Type B pancreatic cell (in vitro differentiated cells): ENCODE measurements around the gene MRPS9. TPM values are rescaled to one million over a fixed set of nuclear protein-coding genes. Genes with fewer than 3 reads are reported as not detected.
A peak's percentile ranks its signal among the peaks of the same experiment; 100 is the strongest.

Experiments used
- DNase-seq: peaks from one replicate; pipeline ENCODE4 v3.0.0; 2021; ENCODE audit warnings: mixed read lengths; ENCODE audit not compliant: unreplicated experiment; ENCODE audit errors: extremely low spot score
- H3K27ac Mint-ChIP-seq: 2 replicates; pipeline ENCODE4 v1.8.0; 2021; ENCODE audit warnings: mild to moderate bottlenecking, mixed read lengths
- H3K27me3 Mint-ChIP-seq: 2 replicates; pipeline ENCODE4 v1.8.0; 2021; ENCODE audit warnings: mixed read lengths
- H3K36me3 Mint-ChIP-seq: 2 replicates; pipeline ENCODE4 v1.8.0; 2021; ENCODE audit warnings: mixed read lengths
- H3K4me1 Mint-ChIP-seq: one replicate; pipeline ENCODE4 v1.8.0; 2021; ENCODE audit warnings: mixed read lengths; ENCODE audit not compliant: unreplicated experiment
- H3K4me3 Mint-ChIP-seq: 2 replicates; pipeline ENCODE4 v1.8.0; 2021; ENCODE audit warnings: mild to moderate bottlenecking, mixed read lengths
- H3K9me3 Mint-ChIP-seq: 2 replicates; pipeline ENCODE4 v1.8.0; 2021; ENCODE audit warnings: mixed read lengths
- total RNA-seq: library from RNA; stranded (reverse); gene quantifications from 2 replicates; pipeline ENCODE4 v1.2.1, GENCODE V29; 2021; ENCODE audit warnings: low replicate concordance
- TF ChIP-seq, protein P1 (sequence below): fragments of 200-600 bp; sonication (generic); conservative IDR thresholded peaks from 2 replicates; pipeline ENCODE4 v1.5.0; 2021; ENCODE audit warnings: antibody characterized with exemption, mild to moderate bottlenecking

Gene MRPS9
- total RNA-seq, 1 donor from 2014 or later, result 33.6 TPM

GRCh38 chr2:105038383-105039061 lies 653 bp downstream of the MRPS9 start:
- DNase-seq, result no peak

GRCh38 chr2:105039559-105039958 lies 1.7 kb downstream of the MRPS9 start:
- TF ChIP-seq, protein P1, sequence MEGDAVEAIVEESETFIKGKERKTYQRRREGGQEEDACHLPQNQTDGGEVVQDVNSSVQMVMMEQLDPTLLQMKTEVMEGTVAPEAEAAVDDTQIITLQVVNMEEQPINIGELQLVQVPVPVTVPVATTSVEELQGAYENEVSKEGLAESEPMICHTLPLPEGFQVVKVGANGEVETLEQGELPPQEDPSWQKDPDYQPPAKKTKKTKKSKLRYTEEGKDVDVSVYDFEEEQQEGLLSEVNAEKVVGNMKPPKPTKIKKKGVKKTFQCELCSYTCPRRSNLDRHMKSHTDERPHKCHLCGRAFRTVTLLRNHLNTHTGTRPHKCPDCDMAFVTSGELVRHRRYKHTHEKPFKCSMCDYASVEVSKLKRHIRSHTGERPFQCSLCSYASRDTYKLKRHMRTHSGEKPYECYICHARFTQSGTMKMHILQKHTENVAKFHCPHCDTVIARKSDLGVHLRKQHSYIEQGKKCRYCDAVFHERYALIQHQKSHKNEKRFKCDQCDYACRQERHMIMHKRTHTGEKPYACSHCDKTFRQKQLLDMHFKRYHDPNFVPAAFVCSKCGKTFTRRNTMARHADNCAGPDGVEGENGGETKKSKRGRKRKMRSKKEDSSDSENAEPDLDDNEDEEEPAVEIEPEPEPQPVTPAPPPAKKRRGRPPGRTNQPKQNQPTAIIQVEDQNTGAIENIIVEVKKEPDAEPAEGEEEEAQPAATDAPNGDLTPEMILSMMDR, result no peak
- peak overlapping the region; percentile 58 for H3K4me3 Mint-ChIP-seq
- H3K27ac Mint-ChIP-seq, result no peak overlapping the region
- DNase-seq, result no peak
- peaks cover 12% of the 10 kb centered on the region for H3K4me1 Mint-ChIP-seq
- no peaks in the 10 kb centered on the region for H3K27me3 Mint-ChIP-seq
- H3K9me3 Mint-ChIP-seq, result no peaks in the 10 kb centered on the region
- H3K36me3 Mint-ChIP-seq, result no peaks in the 10 kb centered on the region

More at GRCh38 chr2:105038383-105039061, 653 bp downstream of the MRPS9 start:
- Mint-ChIP-seq H3K27ac (peak overlapping the region; percentile 97), H3K4me3 (peak overlapping the region; percentile 98), H3K9me3 (no peaks in the 10 kb centered on the region), H3K4me1 (peaks cover 12% of the 10 kb centered on the region), H3K36me3 (no peaks in the 10 kb centered on the region), H3K27me3 (no peaks in the 10 kb centered on the region)
- TF ChIP-seq, protein P1, result no peak

GRCh38 chr2:105042189-105042588 lies 4.3 kb downstream of the MRPS9 start:
- TF ChIP-seq, protein P1, result no peak

DNA sequence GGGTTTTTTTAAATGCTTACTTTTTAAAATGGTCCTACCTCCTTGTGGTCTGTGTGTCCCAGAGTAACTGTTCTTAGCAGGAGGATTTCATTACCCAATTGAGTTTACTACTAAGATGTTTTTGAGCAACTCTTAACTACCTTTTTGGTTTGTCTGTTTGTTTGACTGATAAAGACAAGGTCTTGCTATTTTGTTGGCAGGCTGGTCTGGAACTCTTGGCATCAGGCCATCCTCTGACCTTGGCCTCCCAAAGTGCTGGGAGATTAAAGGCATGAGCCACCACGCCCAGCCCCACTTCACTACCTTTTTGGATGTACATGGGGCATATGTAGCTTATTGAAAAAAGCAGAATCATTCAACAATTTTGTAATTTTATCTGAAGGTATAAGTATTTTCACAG lies 14.9 kb downstream of the MRPS9 start:
- Mint-ChIP-seq H3K9me3 (peaks cover 16% of the 10 kb centered on the region), H3K4me3 (no peak overlapping the region), H3K27ac (no peak overlapping the region), H3K4me1 (no peaks in the 10 kb centered on the region), H3K27me3 (no peaks in the 10 kb centered on the region), H3K36me3 (peaks cover 46% of the 10 kb centered on the region)
- TF ChIP-seq, protein P1, result no peak
- no peak for DNase-seq

More at GRCh38 chr2:105042189-105042588, 4.3 kb downstream of the MRPS9 start:
- no peaks in the 10 kb centered on the region for H3K27me3 Mint-ChIP-seq
- peaks cover 7% of the 10 kb centered on the region for H3K36me3 Mint-ChIP-seq
- H3K27ac Mint-ChIP-seq, result peak overlapping the region; percentile 52
- peaks cover 12% of the 10 kb centered on the region for H3K4me1 Mint-ChIP-seq
- H3K4me3 Mint-ChIP-seq, result no peak overlapping the region
- no peak for DNase-seq
- H3K9me3 Mint-ChIP-seq, result no peaks in the 10 kb centered on the region

DNA sequence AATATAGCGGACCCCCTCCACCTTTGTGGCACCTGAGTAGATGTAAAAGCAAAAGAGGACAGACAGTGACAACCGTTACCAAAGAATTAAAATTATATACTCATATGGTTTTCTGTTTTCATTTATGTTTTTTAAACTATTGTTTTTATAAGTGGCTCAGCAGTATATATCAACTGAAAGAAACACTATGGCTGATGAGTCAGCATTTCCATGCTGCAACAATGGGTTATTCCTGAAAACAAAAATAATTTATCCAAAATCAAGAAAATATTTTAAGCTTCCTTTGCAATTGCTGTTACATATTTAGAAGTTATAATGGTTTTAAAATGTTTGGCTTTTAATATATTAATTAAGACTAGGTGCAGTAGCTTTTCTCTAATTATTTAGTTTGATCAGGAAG lies 17.7 kb downstream of the MRPS9 start:
- H3K27ac Mint-ChIP-seq, result no peak overlapping the region
- DNase-seq, result no peak
- H3K9me3 Mint-ChIP-seq, result peaks cover 16% of the 10 kb centered on the region
- no peaks in the 10 kb centered on the region for H3K4me1 Mint-ChIP-seq
- H3K27me3 Mint-ChIP-seq, result no peaks in the 10 kb centered on the region
- TF ChIP-seq, protein P1, result no peak
- H3K4me3 Mint-ChIP-seq, result no peak overlapping the region
- peaks cover 31% of the 10 kb centered on the region for H3K36me3 Mint-ChIP-seq
